GM12873 (cell line): ENCODE results near the gene ARHGEF37.
A peak's percentile ranks its signal among the peaks of the same experiment; 100 is the strongest.

ENCODE experiments used
- CTCF ChIP-seq: IDR thresholded peaks from 2 replicates; pipeline ENCODE4 v1.5.1; 2012; ENCODE audit warnings: low read depth, mild to moderate bottlenecking, moderate library complexity, low read length, control low read depth; ENCODE audit not compliant: insufficient read depth; ENCODE audit errors: missing control alignments

The ARHGEF37 gene

GRCh38 chr5:149654883-149655505 is 73.7 kb downstream of the ARHGEF37 start:
- TF ChIP-seq CTCF = no peak

GRCh38 chr5:149656576-149657182 is 75.4 kb downstream of the ARHGEF37 start:
- TF ChIP-seq CTCF = peak; percentile 89

- TF ChIP-seq CTCF = no peak
Observed at GRCh38 chr5:149657324-149657723, 76.0 kb downstream of the ARHGEF37 start.

GRCh38 chr5:149658299-149658698 is 77.0 kb downstream of the ARHGEF37 start:
- no peak for TF ChIP-seq CTCF

- TF ChIP-seq CTCF = no peak
Observed at GRCh38 chr5:149664083-149664482, 82.8 kb downstream of the ARHGEF37 start.

GRCh38 chr5:149664666-149665415 is 83.5 kb downstream of the ARHGEF37 start:
- no peak for TF ChIP-seq CTCF

- TF ChIP-seq CTCF = no peak
Observed at GRCh38 chr5:149665416-149666175, 84.3 kb downstream of the ARHGEF37 start.
